GM19467 (cell line): ENCODE results near the gene RELN.

Experiments used
- ATAC-seq: cut with Tn5 transposase; IDR thresholded peaks from one replicate; pipeline ENCODE4 v1.9.1; 2021; ENCODE audit warnings: mild to moderate bottlenecking, moderate library complexity; ENCODE audit not compliant: unreplicated experiment

Gene RELN

GRCh38 chr7:103991406-103991805, 1.9 kb upstream of the RELN start:
- no peak for ATAC-seq

- no peak for ATAC-seq
These were observed 1.5 kb upstream of the RELN start for GRCh38 chr7:103990991-103991390.

- no peak for ATAC-seq
These were observed 618 bp upstream of the RELN start for GRCh38 chr7:103989785-103990767.

GRCh38 chr7:103988468-103989199, 824 bp downstream of the RELN start:
- no peak for ATAC-seq

GRCh38 chr7:103987451-103987850, 2.0 kb downstream of the RELN start:
- ATAC-seq, result no peak

- no peak for ATAC-seq
These were observed 3.8 kb downstream of the RELN start for GRCh38 chr7:103985565-103986126.

- ATAC-seq, result no peak
These were observed 5.4 kb downstream of the RELN start for GRCh38 chr7:103984050-103984449.

GRCh38 chr7:103983201-103983977, 6.1 kb downstream of the RELN start:
- no peak for ATAC-seq

GRCh38 chr7:103981003-103981423, 8.4 kb downstream of the RELN start:
- no peak for ATAC-seq

GRCh38 chr7:103972779-103973434, 16.6 kb downstream of the RELN start:
- no peak for ATAC-seq

GRCh38 chr7:103967401-103967800, 22.1 kb downstream of the RELN start:
- ATAC-seq, result no peak

GRCh38 chr7:103966593-103967277, 22.7 kb downstream of the RELN start:
- ATAC-seq, result no peak

GRCh38 chr7:103964269-103964668, 25.2 kb downstream of the RELN start:
- no peak for ATAC-seq

GRCh38 chr7:103962070-103962469, 27.4 kb downstream of the RELN start:
- ATAC-seq, result no peak

- ATAC-seq, result no peak
These were observed 31.1 kb downstream of the RELN start for GRCh38 chr7:103958284-103958818.

GRCh38 chr7:103955985-103956384, 33.5 kb downstream of the RELN start:
- no peak for ATAC-seq

GRCh38 chr7:103952408-103952807, 37.0 kb downstream of the RELN start:
- no peak for ATAC-seq

GRCh38 chr7:103951311-103951710, 38.1 kb downstream of the RELN start:
- ATAC-seq, result no peak

- no peak for ATAC-seq
These were observed 40.1 kb downstream of the RELN start for GRCh38 chr7:103949374-103949773.
